A549 (cell line): ENCODE measurements around the gene NOTCH4. TPM values are rescaled to one million over a fixed set of nuclear protein-coding genes. Genes with fewer than 3 reads are reported as not detected.

Experiments
- ATAC-seq, 2 experiments: fragments of 200-7000 bp in 1 of 2; fragments of >200 bp in 1 of 2; cut with Nextera tagmentation in 1 of 2; cut with Tn5 transposase in 1 of 2; 3 replicates each; pipeline versions ENCODE4 v1.8.0 to v1.9.1; 2018 to 2020; ENCODE audit warnings: mild to moderate bottlenecking in 1 of 2, moderate library complexity in 1 of 2
- CTCF ChIA-PET: fragments of 300-600 bp; sonication (Branson Sonifier 250); formaldehyde crosslinking; extraction: SDS; loops from one replicate; lab custom pipeline; 2021; ENCODE audit warnings: antibody characterized with exemption, inconsistent platforms; lab: Yijun Ruan, JAX
- POLR2A ChIA-PET: fragments of 350-600 bp; formaldehyde crosslinking; extraction: SDS; loops from one replicate; lab custom pipeline; 2021; ENCODE audit warnings: antibody characterized with exemption, inconsistent platforms; lab: Yijun Ruan, JAX
- DNase-seq, 2 experiments: peaks; one replicate each; pipeline versions ENCODE4 v3.0.0 to v3.0.0-alpha.2; 2011 to 2016; ENCODE audit warnings: low read depth in 1 of 2, low spot score in 1 of 2
- FAIRE-seq: peaks from 2 replicates; lab custom pipeline; 2011; peaks lifted over from hg19 to GRCh38; lab: Jason Lieb, UNC
- H3K27ac ChIP-seq, 2 experiments: fragments of >200 bp; sonication (Bioruptor Twin); formaldehyde crosslinking; 3 replicates each; pipeline ENCODE4 v1.5.1; 2016 to 2017
- H3K4me1 ChIP-seq: fragments of >200 bp; sonication (Bioruptor Twin); formaldehyde crosslinking; 3 replicates; pipeline ENCODE4 v1.6.1; 2016
- H3K4me2 ChIP-seq: fragments of >200 bp; sonication (Bioruptor Twin); formaldehyde crosslinking; 3 replicates; pipeline ENCODE4 v1.6.1; 2016
- H3K4me3 ChIP-seq: fragments of >200 bp; sonication (Bioruptor Twin); formaldehyde crosslinking; 3 replicates; pipeline ENCODE4 v1.5.1; 2016
- H3K9me3 ChIP-seq: fragments of >200 bp; sonication (Bioruptor Twin); formaldehyde crosslinking; 3 replicates; pipeline ENCODE4 v1.6.1; 2016
- BHLHE40 ChIP-seq: IDR thresholded peaks from 2 replicates; pipeline ENCODE4 v1.6.1; 2012; ENCODE audit warnings: low read depth, low read length, inconsistent platforms
- CHD2 ChIP-seq: fragments of 150-350 bp; IDR thresholded peaks from 2 replicates; pipeline ENCODE4 v1.6.1; 2014; ENCODE audit warnings: low read length; ENCODE audit not compliant: partially characterized antibody
- ESRRA ChIP-seq: fragments of 150-350 bp; IDR thresholded peaks from 2 replicates; pipeline ENCODE4 v1.6.1; 2014; ENCODE audit warnings: mild to moderate bottlenecking, low read length, borderline replicate concordance
- HOXB5 ChIP-seq: fragments of 250-450 bp; sonication (Bioruptor Pico); IDR thresholded peaks from 2 replicates; pipeline ENCODE4 v1.5.0; 2020; ENCODE audit warnings: mild to moderate bottlenecking, moderate library complexity
- MYC ChIP-seq: IDR thresholded peaks from 2 replicates; pipeline ENCODE4 v1.6.1; 2012; ENCODE audit warnings: mild to moderate bottlenecking, inconsistent platforms, low read length, improper control_type of control experiment, borderline replicate concordance
- RARB ChIP-seq: fragments of 250-450 bp; sonication (Bioruptor Pico); IDR thresholded peaks from 2 replicates; pipeline ENCODE4 v1.8.0; 2021; ENCODE audit warnings: mild to moderate bottlenecking, moderate library complexity
- ZFP36 ChIP-seq: fragments of 450-650 bp; IDR thresholded peaks from 2 replicates; pipeline ENCODE4 v1.6.1; 2014; ENCODE audit warnings: borderline replicate concordance; ENCODE audit not compliant: partially characterized antibody
- ZSCAN20 ChIP-seq: fragments of 250-450 bp; sonication (Bioruptor Pico); IDR thresholded peaks from 2 replicates; pipeline ENCODE4 v1.8.0; 2022; ENCODE audit warnings: mild to moderate bottlenecking, moderate library complexity
- WGBS: methylation state at CpG from one replicate; pipeline ENCODE4 v1.1.6; 2017; ENCODE audit errors: missing lambda C conversion rate; 5-methylcytosine and 5-hydroxymethylcytosine counted together
- polyA plus RNA-seq, 4 experiments: library from polyadenylated mRNA; depleted of rRNA in 3 of 4; stranded (reverse); fragments of >200 nt; fragmentation: RNase III in 1 of 4; extraction: RNeasy Plus Mini Kit Qiagen cat#74134 plus additional on column Dnase treatment in 1 of 4; gene quantifications; 2 replicates in 3 of 4; 3 replicates in 1 of 4; pipeline ENCODE4 v1.2.3, GENCODE V29; 2011 to 2017
- TF ChIP-seq, protein P1 (sequence below): fragments of 150-350 bp; IDR thresholded peaks from 2 replicates; pipeline ENCODE4 v1.6.1; 2014; ENCODE audit warnings: low read depth, mild to moderate bottlenecking, low read length
- TF ChIP-seq, protein P2 (sequence below): IDR thresholded peaks from 2 replicates; pipeline ENCODE4 v1.6.1; 2012; ENCODE audit warnings: low read depth, borderline replicate concordance
- TF ChIP-seq, protein P3 (sequence below): fragments of 450-650 bp; IDR thresholded peaks from 2 replicates; pipeline ENCODE4 v1.6.1; 2014; ENCODE audit warnings: antibody characterized with exemption
- TF ChIP-seq, protein P4 (sequence below): fragments of 250-450 bp; sonication (Bioruptor Pico); IDR thresholded peaks from 2 replicates; pipeline ENCODE4 v1.5.0; 2021; ENCODE audit warnings: mild to moderate bottlenecking, moderate library complexity, borderline replicate concordance
- TF ChIP-seq, protein P5 (sequence below): fragments of >200 bp; sonication (Bioruptor Twin); formaldehyde crosslinking; IDR thresholded peaks from 2 replicates; pipeline ENCODE4 v1.6.1; 2016

Gene NOTCH4
- polyA plus RNA-seq, 2 of the 4 experiments (the other 2 are of a cell fraction) = 0.32 to 0.70 TPM

DNA sequence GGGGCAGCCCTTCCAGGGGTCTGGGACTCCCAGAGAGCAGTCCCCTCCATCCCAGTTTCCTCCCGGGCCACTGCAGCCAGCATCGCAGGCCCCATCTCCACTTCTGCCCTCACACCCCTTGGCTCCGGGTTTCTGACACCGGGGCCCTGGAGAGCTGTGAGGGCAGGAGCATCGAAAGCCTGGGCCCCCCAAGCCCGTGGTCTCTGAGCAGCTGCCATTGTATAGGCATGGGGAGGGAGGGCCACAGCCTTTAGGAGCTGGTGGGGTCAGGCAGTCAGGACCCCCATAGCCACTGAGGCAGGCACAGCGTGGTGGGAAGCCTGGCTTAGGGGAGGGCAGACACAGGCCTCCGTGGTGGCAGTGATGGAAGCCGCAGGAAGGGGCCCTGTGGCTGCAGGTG, 21.7 kb downstream of the NOTCH4 start (continued):
- TF ChIP-seq, protein P1, sequence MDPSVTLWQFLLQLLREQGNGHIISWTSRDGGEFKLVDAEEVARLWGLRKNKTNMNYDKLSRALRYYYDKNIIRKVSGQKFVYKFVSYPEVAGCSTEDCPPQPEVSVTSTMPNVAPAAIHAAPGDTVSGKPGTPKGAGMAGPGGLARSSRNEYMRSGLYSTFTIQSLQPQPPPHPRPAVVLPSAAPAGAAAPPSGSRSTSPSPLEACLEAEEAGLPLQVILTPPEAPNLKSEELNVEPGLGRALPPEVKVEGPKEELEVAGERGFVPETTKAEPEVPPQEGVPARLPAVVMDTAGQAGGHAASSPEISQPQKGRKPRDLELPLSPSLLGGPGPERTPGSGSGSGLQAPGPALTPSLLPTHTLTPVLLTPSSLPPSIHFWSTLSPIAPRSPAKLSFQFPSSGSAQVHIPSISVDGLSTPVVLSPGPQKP = no peak
- no peak for TF ChIP-seq ZFP36
- no peak for TF ChIP-seq ESRRA

DNA sequence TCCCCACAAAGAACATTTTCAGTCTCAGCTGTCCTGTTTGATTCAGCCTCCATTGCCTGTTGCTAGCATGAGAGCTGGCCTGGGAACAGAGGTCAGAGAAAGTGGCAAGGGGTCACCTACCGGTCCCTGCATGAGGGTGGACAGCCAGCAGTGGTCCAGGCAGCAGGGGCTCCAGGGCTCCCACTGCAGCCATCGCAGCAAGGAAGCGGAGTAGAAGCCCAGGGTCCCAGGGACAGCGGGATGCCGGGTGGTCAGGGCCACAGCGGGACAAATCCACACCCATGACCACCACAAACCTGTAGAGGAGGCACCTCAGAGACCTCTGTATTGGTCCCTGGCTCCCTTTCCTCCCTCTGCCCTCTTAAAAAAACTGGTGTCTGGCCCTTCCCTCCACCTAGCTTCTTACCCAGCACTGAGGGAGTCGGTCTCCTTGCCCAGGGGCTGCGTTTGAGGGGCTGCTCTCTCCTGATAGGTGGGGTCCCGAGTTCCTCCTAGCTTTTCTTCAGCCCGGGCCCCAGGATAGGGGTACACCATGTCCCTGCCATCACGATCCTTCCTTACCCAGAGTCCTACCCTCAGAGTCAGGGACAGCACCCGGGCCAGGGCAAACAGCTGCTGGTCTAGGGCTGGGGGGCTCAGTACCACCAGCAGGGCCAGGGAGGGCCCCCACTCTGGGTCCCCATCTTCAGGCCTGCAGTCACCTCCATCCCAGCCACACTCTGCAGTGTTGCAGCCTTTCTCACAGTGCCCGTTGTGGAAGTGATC, 23.0 kb downstream of the NOTCH4 start:
- POLR2A ChIA-PET = no interaction called here

DNA sequence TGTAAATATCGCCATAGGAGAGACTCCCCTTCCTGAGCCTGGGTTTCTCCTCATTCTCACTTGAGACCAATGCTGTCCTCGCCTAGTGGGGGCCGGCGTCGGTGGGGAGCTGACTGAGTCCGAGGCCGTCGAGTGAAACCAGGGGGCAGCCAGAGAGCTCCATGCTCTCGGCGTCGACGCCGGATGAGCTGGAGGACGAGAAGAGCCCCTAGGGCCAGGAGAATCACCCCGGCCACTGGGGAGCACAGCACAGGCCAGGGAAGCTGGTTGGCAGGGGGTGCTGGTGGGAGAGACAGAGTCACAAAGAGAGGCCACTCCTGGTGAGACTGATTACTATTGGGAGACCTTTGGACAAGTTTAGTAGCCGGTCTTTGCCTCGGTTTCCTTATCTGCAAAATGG, 25.0 kb downstream of the NOTCH4 start:
- Histone ChIP-seq H3K4me2 (no peak overlapping the region), H3K9me3 (no peaks in the 10 kb centered on the region), H3K27ac (no peak overlapping the region), H3K4me3 (no peak overlapping the region), H3K4me1 (peaks cover 16% of the 10 kb centered on the region; the same call in 2 of the 3 replicates)
- FAIRE-seq (no peak), ATAC-seq (no peak), DNase-seq (no peak)
- ChIA-PET POLR2A (no interaction called here), CTCF (interaction anchor here (1.8 kb wide), 1 partner anchor 72 kb away, joined by 3 read pairs; no protein-coding TSS in a partner anchor)
- WGBS = 79% methylated on average over 9 of the region's 17 CpGs
- TF ChIP-seq HOXB5 = no peak
- TF ChIP-seq ZSCAN20 (CRISPR knock-in tag) = no peak
- no peak for TF ChIP-seq RARB

More for the DNA sequence above, 23.0 kb downstream of the NOTCH4 start:
- CTCF ChIA-PET = interaction anchor here (1.0 to 1.4 kb wide), 2 partner anchors 44 to 82 kb away, joined by 4 to 5 read pairs; no protein-coding TSS in a partner anchor
- DNase-seq = no peak
- no peak for ATAC-seq
- Histone ChIP-seq H3K4me1 (peaks cover 10% of the 10 kb centered on the region; the same call in 2 of the 3 replicates), H3K27ac (no peak overlapping the region), H3K4me2 (no peak overlapping the region), H3K4me3 (no peak overlapping the region), H3K9me3 (no peaks in the 10 kb centered on the region)
- no peak for FAIRE-seq
- TF ChIP-seq, protein P2, sequence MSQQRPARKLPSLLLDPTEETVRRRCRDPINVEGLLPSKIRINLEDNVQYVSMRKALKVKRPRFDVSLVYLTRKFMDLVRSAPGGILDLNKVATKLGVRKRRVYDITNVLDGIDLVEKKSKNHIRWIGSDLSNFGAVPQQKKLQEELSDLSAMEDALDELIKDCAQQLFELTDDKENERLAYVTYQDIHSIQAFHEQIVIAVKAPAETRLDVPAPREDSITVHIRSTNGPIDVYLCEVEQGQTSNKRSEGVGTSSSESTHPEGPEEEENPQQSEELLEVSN = no peak
- 43% methylated on average over 7 of the region's 13 CpGs for WGBS

DNA sequence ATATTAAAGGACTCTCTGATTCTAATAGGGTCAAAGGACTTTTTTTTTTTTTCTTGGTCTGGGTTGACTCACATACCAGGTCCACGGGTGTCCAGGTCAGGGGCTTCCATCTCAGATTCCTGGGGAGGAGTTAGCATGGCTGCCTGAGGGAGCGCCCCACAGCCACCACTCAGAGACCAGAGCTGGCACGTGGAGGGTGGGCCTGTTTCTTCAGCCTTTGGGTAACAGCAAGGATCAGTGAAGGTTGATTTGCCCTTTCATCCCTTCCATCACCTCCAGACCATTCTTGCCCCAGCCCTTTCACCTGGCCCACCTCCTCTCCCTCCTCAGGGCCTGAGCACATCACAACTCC, 25.5 kb downstream of the NOTCH4 start:
- ChIA-PET POLR2A (no interaction called here), CTCF (interaction anchor here (0.7 to 1.8 kb wide), 2 partner anchors 71 to 169 kb away, joined by 3 to 4 read pairs; no protein-coding TSS in a partner anchor)
- no peak overlapping the region for H3K27ac ChIP-seq
- H3K4me3 ChIP-seq = no peak overlapping the region
- no peaks in the 10 kb centered on the region for H3K9me3 ChIP-seq
- no peak overlapping the region for H3K4me2 ChIP-seq
- no peak for ATAC-seq
- DNase-seq = no peak
- TF ChIP-seq CHD2 = no peak
- TF ChIP-seq, protein P3, sequence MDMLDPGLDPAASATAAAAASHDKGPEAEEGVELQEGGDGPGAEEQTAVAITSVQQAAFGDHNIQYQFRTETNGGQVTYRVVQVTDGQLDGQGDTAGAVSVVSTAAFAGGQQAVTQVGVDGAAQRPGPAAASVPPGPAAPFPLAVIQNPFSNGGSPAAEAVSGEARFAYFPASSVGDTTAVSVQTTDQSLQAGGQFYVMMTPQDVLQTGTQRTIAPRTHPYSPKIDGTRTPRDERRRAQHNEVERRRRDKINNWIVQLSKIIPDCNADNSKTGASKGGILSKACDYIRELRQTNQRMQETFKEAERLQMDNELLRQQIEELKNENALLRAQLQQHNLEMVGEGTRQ = no peak
- TF ChIP-seq, protein P4, sequence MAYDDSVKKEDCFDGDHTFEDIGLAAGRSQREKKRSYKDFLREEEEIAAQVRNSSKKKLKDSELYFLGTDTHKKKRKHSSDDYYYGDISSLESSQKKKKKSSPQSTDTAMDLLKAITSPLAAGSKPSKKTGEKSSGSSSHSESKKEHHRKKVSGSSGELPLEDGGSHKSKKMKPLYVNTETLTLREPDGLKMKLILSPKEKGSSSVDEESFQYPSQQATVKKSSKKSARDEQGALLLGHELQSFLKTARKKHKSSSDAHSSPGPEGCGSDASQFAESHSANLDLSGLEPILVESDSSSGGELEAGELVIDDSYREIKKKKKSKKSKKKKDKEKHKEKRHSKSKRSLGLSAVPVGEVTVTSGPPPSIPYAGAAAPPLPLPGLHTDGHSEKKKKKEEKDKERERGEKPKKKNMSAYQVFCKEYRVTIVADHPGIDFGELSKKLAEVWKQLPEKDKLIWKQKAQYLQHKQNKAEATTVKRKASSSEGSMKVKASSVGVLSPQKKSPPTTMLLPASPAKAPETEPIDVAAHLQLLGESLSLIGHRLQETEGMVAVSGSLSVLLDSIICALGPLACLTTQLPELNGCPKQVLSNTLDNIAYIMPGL (CRISPR knock-in tag) = no peak
- TF ChIP-seq, protein P2 = no peak
- TF ChIP-seq, protein P5, sequence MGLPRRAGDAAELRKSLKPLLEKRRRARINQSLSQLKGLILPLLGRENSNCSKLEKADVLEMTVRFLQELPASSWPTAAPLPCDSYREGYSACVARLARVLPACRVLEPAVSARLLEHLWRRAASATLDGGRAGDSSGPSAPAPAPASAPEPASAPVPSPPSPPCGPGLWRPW = no peak
- TF ChIP-seq BHLHE40 = no peak
- no peak for TF ChIP-seq MYC
- 49% methylated on average over 3 of the region's 3 CpGs for WGBS
- peaks cover 16% of the 10 kb centered on the region; the same call in 2 of the 3 replicates for H3K4me1 ChIP-seq
- FAIRE-seq = no peak
